ENCODE measurements around the gene CCL22.
A peak's percentile ranks its signal among the peaks of the same experiment; 100 is the strongest.

The CCL22 gene

GRCh38 chr16:57316390-57317017 lies 42.1 kb upstream of the CCL22 start:
- H3K27me3 ChIP-seq, result no peaks in the 10 kb centered on the region
- H3K4me1 ChIP-seq, result peaks cover 6 to 52% (median 33%) of the 10 kb centered on the region in 4 donors
- peak; percentile 71 to 90 for DNase-seq
- peak overlapping the region; percentile 76 to 87 for H3K27ac ChIP-seq
- no peak for TF ChIP-seq CTCF (IDR thresholded peaks at IDR 0.05)
- H3K4me3 ChIP-seq, result peak overlapping the region in 1 of 2 donors; percentile 1
- H3K9me3 ChIP-seq, result no peaks in the 10 kb centered on the region
- intact Hi-C loops (cut with DNase I; ENCODE audit: low total_unique reads), result no loop called here
- H3K36me3 ChIP-seq, result no peaks in the 10 kb centered on the region

GRCh38 chr16:57318240-57318970 lies 40.2 kb upstream of the CCL22 start:
- peak overlapping the region; percentile 76 to 87 for H3K27ac ChIP-seq
- no peak for DNase-seq
- intact Hi-C loops (cut with DNase I; ENCODE audit: low total_unique reads), result no loop called here
- no peaks in the 10 kb centered on the region for H3K27me3 ChIP-seq
- peaks cover 6 to 50% (median 33%) of the 10 kb centered on the region in 4 donors for H3K4me1 ChIP-seq
- no peak for TF ChIP-seq CTCF (IDR thresholded peaks at IDR 0.05)
- no peaks in the 10 kb centered on the region for H3K36me3 ChIP-seq
- H3K4me3 ChIP-seq, result no peak overlapping the region
- no peaks in the 10 kb centered on the region for H3K9me3 ChIP-seq

- Histone ChIP-seq H3K36me3 (no peaks in the 10 kb centered on the region), H3K9me3 (no peaks in the 10 kb centered on the region), H3K4me1 (peaks cover 6 to 43% (median 30%) of the 10 kb centered on the region in 4 donors), H3K4me3 (no peak overlapping the region), H3K27ac (no peak overlapping the region), H3K27me3 (no peaks in the 10 kb centered on the region)
- no peak for DNase-seq
- intact Hi-C loops (cut with DNase I; ENCODE audit: low total_unique reads), result no loop called here
- no peak for TF ChIP-seq CTCF (IDR thresholded peaks at IDR 0.05)
Measured at GRCh38 chr16:57319646-57320045, 38.9 kb upstream of the CCL22 start.

- Histone ChIP-seq H3K9me3 (no peaks in the 10 kb centered on the region), H3K4me1 (peaks cover 0 to 5% (median 2%) of the 10 kb centered on the region in 4 donors), H3K36me3 (no peaks in the 10 kb centered on the region), H3K4me3 (no peak overlapping the region), H3K27ac (no peak overlapping the region), H3K27me3 (no peaks in the 10 kb centered on the region)
- DNase-seq, result no peak
- intact Hi-C loops (cut with DNase I; ENCODE audit: low total_unique reads), result no loop called here
- TF ChIP-seq CTCF (IDR thresholded peaks at IDR 0.05), result no peak
Measured at GRCh38 chr16:57324749-57325148, 33.8 kb upstream of the CCL22 start.

- intact Hi-C loops (cut with DNase I; ENCODE audit: low total_unique reads), result no loop called here
- no peaks in the 10 kb centered on the region for H3K27me3 ChIP-seq
- no peak for TF ChIP-seq CTCF (IDR thresholded peaks at IDR 0.05)
- no peak for DNase-seq
- no peaks in the 10 kb centered on the region for H3K36me3 ChIP-seq
- H3K9me3 ChIP-seq, result no peaks in the 10 kb centered on the region
- no peak overlapping the region for H3K27ac ChIP-seq
- peaks cover 0 to 10% (median 3%) of the 10 kb centered on the region in 4 donors for H3K4me1 ChIP-seq
- H3K4me3 ChIP-seq, result no peak overlapping the region
Measured at GRCh38 chr16:57325458-57325857, 33.1 kb upstream of the CCL22 start.

Measured in tibial artery (tissue), 4 donors.